HG03521 (cell line): ENCODE data around the gene GLS2.
A peak's percentile ranks its signal among the peaks of the same experiment; 100 is the strongest.
"Not testable (repeated sequence)": the region's sequence is repeated elsewhere in the genome, so short reads cannot be mapped to it uniquely, and the experiment has no call there.

Source experiments
- ATAC-seq: cut with Tn5 transposase; IDR thresholded peaks from one replicate; pipeline ENCODE4 v1.9.1; 2021; ENCODE audit warnings: mild to moderate bottlenecking, moderate library complexity; ENCODE audit not compliant: unreplicated experiment

GLS2 gene

DNA sequence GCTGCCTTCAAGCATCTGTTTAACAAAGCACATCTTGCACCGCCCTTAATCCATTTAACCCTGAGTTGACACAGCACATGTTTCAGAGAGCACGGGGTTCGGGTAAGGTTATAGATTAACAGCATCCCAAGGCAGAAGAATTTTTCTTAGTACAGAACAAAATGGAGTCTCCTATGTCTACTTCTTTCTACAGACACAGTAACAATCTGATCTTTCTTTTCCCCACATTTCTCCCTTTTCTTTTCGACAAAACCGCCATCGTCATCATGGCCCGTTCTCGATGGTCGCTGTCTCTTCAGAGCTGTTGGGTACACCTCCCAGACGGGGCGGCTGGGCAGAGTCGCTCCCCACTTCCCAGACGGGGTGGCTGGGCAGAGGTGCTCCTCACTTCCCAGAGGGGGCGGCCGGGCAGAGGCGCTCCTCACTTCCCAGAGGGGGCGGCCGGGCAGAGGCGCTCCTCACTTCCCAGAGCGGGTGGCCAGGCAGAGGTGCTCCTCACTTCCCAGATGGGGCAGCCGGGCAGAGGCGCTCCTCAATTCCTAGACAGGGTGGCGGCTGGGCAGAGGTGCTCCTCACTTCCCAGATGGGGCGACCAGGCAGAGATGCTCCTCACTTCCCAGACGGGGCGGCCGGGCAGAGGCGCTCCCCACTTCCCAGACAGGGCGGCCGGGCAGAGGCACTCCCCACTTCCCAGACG is 5.6 kb upstream of the GLS2 start:
- not testable (repeated sequence) for ATAC-seq

DNA sequence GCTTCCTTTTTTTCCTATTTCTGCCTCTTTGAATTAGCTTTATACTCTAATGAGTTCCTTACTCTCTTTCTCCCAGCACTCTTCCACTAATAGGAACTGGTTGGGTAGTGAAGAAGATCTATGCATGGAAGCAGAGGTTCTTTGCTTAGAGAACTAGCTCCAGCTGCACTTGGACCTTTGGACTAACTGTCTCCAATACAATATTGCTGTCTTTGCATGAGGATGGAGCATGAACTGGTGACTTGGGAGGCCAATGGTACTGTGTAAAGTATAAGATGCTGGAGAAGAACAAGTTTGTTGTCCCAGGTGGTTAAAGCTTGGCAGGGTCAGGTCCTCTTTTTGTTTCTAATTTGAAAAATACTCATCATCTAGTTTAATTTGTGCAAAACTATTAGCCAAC is 2.4 kb upstream of the GLS2 start:
- no peak for ATAC-seq

DNA sequence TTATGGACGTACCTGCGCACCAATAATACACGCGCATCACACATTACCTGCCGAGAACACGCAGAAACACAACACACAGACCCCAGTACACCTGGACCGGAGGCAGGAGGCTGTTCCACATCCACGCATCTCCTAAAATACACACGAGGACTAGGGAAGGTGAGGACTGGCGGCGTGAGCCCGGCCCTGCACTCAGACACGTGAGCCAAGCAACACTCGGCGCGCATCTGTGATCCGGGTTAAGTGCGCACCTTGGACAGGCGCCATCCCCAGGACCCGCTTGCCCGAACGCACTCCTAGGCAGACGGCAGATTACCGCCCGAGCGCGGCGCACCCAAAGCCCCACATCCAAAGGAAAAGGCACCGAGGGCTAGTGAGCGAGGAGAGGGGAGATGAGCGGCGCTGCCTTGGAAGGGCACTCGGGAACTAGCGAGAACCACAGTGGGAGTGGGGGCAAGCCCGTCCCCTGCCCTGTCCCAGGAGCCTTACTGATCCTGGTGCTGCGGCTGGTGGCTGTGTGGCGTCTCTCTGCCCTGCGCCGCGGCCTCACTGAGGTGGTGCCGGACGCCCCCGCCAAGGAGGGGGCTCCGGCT is 417 bp downstream of the GLS2 start:
- ATAC-seq, result peak; percentile 33

DNA sequence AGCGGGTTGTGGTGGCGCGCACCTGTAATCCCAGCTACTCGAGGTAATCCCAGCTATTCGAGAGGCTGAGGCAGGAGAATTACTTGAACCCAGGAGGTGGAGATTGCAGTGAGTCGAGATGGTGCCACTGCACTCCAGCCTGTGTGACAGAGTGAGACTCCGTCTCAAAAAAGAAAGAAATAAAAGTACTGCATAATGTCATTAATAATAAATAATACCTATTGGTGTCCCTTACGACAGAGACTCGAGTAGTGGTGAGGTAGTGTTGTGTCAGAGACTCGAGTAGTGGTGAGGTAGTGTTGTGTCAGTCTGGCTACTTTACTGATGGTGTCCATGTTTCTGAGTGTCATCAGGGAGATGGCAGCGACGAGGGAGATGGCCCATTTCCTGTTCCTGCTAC is 1.3 kb downstream of the GLS2 start:
- no peak for ATAC-seq

DNA sequence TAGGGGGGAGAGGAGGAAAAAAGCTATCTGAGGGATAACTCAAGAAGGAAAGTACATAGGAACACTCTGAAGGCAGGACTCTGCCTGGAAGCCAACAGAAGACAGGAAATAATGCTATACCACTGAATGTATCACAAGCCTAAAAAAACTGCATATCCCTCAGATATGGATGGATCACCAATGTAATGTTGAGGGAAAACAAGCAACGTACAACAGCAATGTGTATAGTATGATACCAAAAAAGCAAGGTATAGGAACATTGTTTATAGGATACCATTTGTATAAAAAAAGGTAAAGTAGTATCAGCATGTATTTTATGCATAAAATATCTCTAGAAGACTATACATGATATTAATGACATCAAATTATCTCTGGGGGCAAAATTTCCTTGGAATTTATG is 3.4 kb downstream of the GLS2 start:
- ATAC-seq, result no peak

DNA sequence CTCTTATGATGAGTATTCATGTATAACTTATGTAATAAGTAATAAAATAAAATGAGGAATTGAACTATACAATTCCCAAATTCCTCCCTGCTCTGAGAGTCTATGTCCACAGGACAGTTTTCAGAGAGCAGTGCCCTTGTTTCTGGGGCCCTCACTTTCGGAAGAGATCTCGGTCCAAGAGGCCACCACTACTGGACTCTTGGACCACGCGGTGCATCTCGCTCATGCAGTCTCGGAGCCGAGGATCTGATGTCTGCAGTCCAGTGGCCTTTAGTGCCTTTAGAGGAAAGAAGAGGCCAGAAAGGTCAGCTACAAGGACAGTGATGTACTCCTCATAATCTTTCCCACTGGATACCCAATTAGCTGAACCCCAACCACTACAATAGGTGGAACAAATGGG is 8.3 kb downstream of the GLS2 start:
- ATAC-seq, result no peak

DNA sequence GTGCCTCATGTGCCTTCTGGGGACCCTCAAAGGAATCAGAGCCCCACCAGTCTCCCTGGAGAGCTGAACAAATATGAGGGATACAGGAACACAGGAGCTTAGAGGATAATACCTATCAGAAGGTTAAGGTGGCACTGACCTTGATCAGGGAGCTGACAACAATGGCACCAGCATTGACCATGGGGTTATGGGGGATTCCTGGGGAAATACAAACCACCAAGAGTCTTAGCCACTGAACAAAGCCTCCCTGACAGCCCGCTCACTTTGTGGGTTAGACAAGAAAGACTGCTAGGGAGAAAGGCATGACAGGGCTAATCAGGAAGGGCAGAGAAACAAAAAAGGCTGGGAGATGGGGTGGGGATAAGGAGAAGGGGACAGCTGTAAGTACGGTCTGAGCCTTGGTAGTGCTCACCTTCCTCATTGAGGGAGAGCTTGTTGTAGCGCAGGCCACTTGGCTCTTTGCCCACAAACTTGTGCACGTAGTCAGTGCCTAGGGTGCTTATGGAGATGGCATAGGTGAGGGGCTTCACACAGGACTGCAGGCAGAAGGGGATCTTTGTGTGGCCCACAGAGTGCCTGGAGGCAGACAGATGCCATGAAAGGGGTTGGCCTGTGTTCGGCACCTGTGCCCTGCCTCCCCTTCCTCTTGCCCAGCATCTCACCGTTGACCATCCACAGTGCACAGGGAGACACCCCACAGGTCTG is 10.3 kb downstream of the GLS2 start:
- ATAC-seq, result no peak

DNA sequence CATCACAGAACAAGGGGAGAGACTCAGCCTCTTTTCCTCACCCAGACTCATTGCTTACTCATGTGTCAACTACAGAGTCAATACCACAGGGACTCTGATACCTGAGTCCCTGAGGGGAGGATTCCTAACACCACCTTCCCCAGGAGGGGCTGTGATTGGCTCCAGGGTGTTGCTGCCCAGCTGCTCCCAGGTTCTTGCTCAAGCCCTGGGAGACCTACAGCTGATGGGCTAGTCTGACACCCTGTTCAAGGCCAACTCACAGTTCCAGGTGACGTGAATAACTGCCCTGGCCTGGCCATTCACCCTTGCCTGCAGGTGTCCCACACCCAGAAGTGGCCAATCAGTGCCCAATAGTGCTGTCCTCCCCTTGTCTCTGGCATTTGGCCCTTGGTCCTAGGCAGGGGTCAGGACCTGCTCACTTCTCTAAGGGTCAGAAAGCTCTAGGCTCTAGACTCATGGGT is 11.0 kb downstream of the GLS2 start:
- no peak for ATAC-seq

DNA sequence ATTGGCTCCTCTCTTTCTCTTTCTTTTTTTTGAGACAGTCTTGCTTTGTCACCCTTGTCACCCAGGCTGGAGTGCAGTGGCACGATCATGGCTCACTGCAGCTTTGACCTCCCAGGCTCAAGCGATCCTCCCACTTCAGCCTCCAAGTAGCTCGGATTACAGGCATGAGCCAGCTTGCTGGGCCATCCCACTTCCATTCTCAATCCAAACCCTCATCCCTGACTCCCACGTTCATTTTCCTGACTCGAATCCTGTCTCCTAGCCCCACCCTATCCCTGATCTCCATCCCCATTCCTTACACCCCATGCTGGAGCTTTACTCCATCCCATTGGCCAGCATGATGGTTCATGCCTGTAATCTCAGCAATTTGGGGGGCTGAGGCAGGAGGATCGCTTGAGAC is 11.8 kb downstream of the GLS2 start:
- no peak for ATAC-seq

DNA sequence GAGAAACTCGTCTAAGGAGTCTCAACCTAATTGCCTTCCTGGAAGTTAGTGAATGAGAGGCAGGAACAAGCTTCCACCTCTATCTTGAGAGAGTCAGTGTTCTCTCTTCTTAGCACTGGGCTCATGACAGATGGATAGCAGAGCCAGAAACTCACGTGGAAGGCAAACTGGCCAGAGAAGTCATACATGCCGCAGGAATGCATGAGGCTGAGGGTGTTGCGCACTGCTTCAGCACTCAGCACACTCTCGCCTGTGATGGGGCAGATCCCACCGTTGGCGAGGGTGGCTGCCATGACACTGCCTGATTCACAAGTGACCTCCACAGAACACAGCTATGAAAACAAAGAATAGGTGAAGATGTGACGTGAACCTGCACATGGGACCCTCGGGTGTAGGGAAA is 13.6 kb downstream of the GLS2 start:
- no peak for ATAC-seq

DNA sequence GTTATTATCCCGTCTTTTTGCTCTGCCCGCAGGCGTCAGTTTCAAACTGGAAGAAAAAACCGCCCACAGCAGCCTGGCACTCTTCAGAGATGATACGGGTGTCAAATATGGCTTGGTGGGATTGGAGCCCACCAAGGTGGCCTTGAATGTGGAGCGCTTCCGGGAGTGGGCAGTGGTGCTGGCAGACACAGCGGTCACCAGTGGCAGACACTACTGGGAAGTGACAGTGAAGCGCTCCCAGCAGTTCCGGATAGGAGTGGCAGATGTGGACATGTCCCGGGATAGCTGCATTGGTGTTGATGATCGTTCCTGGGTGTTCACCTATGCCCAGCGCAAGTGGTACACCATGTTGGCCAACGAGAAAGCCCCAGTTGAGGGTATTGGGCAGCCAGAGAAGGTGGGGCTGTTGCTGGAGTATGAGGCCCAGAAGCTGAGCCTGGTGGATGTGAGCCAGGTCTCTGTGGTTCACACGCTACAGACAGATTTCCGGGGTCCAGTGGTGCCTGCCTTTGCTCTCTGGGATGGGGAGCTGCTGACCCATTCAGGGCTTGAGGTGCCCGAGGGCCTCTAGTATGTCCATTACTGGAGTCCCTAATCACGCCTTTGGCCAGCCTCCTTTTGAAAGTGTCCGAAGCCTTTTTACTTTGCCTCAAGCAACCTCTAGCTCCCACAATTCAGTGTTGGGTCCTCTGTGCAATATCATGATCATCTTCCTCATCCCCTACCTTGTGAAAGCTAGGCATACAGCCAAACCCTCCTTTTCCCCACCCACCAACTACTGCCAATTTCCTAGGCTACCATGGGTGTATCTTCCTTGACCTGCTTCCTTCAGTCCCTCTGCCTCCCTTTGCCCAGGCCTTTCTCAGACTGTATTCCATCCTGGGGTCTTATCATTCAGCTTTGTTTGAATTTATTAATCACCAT is 18.7 kb downstream of the GLS2 start:
- ATAC-seq, result no peak

DNA sequence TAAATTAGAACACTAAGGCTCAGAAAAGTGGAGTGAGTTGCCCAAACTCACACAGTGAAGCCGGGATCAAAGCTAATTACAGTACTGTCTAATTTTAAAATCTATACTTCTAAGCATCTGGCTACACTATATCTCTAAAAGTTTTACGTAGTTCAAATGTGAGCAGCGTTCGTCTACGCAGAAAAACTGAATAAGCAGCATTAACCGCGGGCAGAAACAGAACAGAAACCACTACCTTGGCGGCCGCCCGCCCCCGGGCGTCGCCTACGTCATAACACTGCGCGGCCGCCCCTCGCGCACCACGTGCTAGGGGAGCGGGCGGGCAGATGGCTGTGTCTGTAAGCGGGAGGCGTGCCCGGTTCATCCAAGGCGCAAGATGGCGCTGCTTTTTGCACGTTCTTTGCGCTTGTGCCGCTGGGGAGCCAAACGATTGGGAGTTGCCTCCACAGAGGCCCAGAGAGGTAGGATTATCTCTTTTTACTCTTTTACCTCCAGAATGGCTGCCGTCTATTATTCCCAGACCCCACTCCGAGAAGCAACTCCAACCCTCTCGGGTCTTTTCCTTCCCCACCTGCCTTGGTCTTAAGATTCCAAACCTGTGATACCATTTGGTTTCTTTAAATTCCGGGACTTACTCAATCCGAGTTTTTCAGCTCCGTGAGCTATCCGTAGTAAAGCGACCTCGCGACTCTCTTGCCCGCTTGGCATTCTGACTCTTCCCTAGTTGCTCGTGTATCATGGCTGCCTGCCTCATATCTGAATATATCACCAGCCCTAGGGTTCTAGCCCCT is 19.6 kb downstream of the GLS2 start, which contains the start of gene SPRYD4:
SPRYD4 (plus strand) TSS at position 363 of the 791 bp plus-strand sequence; CDS start at position 377, 14 bp downstream.
- peak; percentile 90 for ATAC-seq

DNA sequence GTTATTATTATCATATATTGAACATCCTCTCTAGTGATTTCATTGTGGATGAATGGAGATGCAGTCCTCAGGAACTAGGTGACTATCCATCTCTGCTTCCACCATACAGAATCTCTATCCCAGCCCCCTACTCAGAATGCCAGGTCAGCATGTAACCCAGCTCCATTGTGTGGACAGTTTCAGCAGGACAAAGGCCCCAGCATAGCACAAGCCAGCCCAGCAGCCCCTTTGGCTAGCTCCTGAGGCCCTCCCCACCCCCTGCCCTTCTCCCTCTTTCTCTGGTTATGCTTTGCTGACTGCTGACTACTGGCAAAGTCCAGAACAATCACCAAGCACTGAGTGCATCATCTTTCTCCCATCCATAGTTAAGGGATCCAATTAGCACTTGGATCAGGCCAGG is 25.4 kb downstream of the GLS2 start:
- no peak for ATAC-seq

DNA sequence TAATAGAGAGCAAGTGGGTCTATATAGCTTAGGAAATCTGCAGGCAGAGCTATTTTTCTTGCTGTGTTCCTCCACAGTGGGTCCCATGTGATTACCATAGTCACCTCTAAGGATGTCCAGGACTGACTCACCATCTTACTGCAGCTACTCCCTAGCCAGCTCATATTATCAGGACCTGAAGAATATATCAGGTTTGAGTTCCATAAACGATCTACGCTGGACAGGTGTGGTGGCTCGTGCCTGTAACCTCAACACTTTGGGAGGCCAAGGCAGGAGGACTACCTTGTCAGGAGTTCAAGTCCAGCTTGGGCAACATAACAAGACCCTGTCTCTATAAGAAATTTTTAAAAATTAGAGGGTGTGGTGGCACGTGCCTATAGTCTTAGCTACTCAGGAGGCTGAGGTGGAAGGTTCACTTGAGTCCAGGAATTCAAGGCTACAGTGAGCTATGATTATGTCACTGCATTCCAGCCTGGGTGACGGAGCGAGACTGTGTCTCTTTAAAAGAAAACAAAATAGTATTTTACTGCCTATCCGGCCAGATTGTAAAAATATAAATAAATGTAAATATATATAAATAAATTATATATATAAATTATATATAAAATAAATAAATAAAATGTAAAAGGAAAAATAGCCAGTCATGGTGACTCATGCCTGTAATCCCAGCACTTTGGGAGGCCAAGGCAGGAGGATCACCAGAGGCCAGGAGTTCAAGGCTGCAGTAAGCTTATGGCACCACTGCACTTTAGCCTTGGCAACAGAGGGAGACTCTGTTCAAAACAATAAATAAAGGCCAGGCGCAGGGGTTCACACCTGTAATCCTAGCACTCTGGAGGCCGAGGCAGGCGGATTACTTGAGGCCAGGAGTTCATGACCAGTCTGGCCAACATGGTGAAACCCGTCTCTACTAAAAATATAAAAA is 26.5 kb downstream of the GLS2 start:
- ATAC-seq, result no peak

DNA sequence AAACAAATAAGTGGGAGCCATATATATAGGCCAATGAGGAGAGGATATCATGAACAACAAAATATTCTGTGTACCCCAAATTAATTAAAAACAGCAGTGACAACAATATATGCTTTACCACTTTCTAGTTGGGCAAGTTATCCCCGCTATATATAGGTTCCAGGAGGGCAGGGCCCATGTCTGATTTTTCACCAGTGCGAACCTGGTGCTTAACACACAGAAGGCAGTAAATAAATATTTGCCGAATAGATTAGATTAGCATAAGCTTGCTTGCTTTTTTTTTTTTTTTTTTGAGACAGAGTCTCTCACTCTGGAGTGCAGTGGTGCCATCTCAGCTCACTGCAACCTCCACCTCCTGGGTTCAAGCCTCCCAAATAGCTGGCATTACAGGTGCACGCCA is 30.1 kb downstream of the GLS2 start:
- no peak for ATAC-seq

DNA sequence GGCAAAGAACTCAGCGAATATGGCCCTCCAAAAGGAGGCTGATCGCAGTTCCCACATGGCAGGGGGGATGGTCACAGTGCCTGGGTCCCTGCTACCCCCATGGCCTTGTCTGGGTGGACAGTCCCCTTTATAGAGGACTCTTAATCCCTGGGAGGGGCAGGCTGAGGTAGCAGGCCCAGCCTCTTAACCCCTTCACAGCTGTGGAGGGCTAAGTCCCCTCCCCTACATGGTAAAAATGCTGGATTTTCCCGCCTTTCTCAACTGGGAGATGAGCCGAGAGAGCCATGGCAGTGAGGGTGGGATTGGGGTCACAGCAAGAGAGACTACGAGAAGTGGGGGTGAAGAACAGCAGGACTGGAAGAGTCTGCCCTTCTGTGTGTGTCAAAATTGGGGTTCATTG is 33.4 kb downstream of the GLS2 start, which contains the start of gene MIP:
MIP (minus strand) TSS at position 101 of the 400 bp plus-strand sequence; CDS start at position 57, 44 bp downstream.
- no peak for ATAC-seq

DNA sequence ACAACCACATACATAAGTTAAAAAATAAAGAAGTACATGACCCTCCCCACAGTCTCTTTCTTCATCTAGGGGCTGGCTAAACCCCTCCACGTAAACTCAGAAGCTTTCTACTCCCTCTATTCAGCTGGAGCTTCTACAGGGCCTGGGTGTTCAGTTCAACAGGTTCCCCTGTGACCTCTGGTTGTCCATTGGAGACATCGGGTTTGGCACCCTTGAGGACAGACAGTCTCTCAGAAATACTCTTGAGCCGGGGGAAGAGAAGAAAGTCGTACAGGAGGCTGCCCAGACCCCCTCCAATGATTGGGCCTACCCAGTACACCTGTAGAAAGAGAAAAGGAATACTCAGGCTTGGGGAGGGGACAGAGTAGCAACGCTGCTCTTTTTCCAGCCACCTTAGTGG is 36.8 kb downstream of the GLS2 start:
- no peak for ATAC-seq

DNA sequence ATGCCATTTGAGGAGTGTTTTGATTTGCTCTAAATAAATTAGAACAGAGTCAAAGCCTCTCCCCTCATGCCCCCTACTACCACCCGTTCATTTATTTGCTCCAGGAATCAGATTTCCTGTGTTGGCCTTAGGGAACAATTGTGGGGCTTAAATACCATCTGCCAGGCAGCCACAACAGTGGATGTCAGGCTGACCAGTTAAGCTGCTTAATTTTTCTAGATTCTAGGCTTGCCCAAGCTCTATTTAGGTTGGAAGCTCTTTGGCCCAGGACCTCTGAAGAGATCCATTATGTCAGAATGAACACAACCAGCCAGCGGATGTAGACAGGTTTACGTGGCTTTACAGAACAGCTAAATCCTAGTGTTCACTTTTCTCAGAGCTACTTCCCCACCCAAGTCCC is 37.7 kb downstream of the GLS2 start:
- ATAC-seq, result no peak

DNA sequence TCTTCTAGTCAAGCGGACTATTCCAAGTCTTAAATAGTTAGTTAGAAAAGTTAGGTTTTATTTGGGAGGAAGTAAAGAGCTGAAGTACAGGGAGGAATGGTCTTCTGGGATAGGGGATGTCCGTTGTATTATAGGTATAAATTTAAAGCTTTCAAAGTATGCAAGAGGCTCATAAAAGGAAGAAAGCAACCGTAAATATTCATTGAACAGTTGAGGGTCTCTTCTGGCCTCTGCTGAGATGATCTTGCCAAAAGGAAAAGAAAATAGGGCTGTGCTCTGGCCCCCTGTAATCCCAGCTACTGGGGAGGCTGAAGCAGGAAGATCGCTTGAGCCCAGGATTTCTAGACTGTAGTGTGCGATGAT is 38.4 kb downstream of the GLS2 start:
- ATAC-seq, result no peak
